GM12878 (cell line): Measurements from ENCODE around the gene ZNF679.

ENCODE experiments used
- ATF2 ChIP-seq: IDR thresholded peaks from 2 replicates; pipeline ENCODE4 v1.6.1; 2012; ENCODE audit warnings: low read length, inconsistent platforms
- CBX5 ChIP-seq: sonication (generic); IDR thresholded peaks from 2 replicates; pipeline ENCODE4 v1.6.1; 2016; ENCODE audit warnings: low read depth, moderate library complexity, mild to moderate bottlenecking, inconsistent platforms
- CTCF ChIP-seq, 3 experiments: IDR thresholded peaks in 2 of 3; conservative IDR thresholded peaks in 1 of 3; 2 replicates each; pipeline ENCODE4 v1.5.1; 2011; ENCODE audit warnings: low read depth in 3 of 3, low read length in 3 of 3, mild to moderate bottlenecking in 3 of 3, control low read depth in 2 of 3, moderate library complexity in 2 of 3, inconsistent platforms in 1 of 3, mixed read lengths in 1 of 3; ENCODE audit not compliant: control insufficient read depth in 2 of 3, insufficient read depth in 1 of 3; ENCODE audit errors: extremely low read depth in 1 of 3
- ZNF384 ChIP-seq: IDR thresholded peaks from 2 replicates; pipeline ENCODE4 v1.6.1; 2012; ENCODE audit warnings: low read depth, mild to moderate bottlenecking, low read length, improper control_type of control experiment, borderline replicate concordance

- TF ChIP-seq ATF2, result no peak
- no peak for TF ChIP-seq CBX5
- no peak for TF ChIP-seq ZNF384
- TF ChIP-seq CTCF (IDR thresholded peaks at IDR 0.05 in 2 of 3, conservative IDR thresholded peaks at IDR 0.05 in 1 of 3; ENCODE audit: control insufficient read depth in 2 of 3, extremely low read depth in 1 of 3, insufficient read depth in 1 of 3, low read depth in 3 of 3, low read length in 3 of 3), result no peak
Observed at GRCh38 chr7:64223366-64223765, 4.9 kb upstream of the ZNF679 start.
